Dedifferentiated amniotic fluid mesenchymal stem cell (primary cell): Measurements from ENCODE around the gene MAML3.

ENCODE experiments used
- DNase-seq: peaks from one replicate; pipeline ENCODE4 v3.0.0-alpha.2; 2016; ENCODE audit errors: extremely low spot score

Gene MAML3

GRCh38 chr4:140156529-140157171 lies 2.7 kb upstream of the MAML3 start:
- DNase-seq = no peak

GRCh38 chr4:140154572-140154891 lies 548 bp upstream of the MAML3 start:
- DNase-seq = no peak

- no peak for DNase-seq
These were observed 616 bp downstream of the MAML3 start for GRCh38 chr4:140153419-140153717.

- DNase-seq = no peak
These were observed 1.1 kb downstream of the MAML3 start for GRCh38 chr4:140152751-140153418.

GRCh38 chr4:140152013-140152703 lies 1.8 kb downstream of the MAML3 start:
- DNase-seq = no peak

DNA sequence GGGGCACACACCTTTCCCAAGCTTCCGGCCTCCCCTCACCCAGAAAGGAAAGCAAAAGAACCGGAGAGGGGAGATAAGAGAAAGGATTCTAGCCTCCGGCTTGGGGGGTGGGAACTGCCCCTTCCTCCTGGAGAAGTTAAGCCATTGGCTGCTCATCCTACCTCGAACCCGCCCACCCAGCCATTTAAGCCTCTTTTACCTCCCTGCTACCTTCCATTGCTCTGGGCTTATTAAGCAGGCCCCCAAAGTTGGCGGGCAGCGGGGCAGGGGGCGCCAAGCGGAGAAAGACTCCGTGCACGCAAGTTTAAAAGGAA lies 2.3 kb downstream of the MAML3 start:
- peak; percentile 19 for DNase-seq

GRCh38 chr4:140150886-140151698 lies 2.9 kb downstream of the MAML3 start:
- peak; percentile 80 for DNase-seq

GRCh38 chr4:140150636-140150885 lies 3.4 kb downstream of the MAML3 start:
- peak; percentile 90 for DNase-seq

- no peak for DNase-seq
These were observed 3.9 kb downstream of the MAML3 start for GRCh38 chr4:140149846-140150635.

GRCh38 chr4:140144050-140144449 lies 9.9 kb downstream of the MAML3 start:
- no peak for DNase-seq

DNA sequence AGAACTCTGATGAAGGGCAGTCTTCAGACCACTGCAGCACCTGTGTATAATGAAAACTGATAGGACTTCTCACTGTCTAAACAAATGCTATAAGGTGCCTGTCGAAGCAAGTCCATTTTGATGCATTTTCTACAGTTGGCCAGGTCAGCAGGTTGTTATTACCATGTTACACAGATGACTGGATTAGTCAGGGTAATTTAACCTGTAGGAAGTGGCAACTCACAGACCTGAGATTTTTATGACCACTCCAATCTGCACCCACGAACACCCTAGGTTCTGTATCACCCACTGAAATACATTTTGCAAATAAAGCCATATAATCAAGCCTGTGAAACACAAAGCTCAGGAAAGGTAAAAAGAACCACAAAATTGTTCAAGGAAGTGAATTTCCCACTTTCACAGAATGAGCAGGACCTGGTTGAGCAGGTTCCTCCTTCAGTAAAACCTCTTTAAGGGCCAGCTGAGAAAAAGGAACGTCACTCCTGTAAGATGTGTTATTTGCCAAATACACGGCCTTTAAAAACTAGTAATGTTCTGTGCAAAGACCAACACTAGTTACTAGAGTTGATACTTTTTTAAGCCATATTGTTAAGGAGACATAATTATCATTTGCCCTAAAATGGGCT lies 12.7 kb downstream of the MAML3 start:
- no peak for DNase-seq

- DNase-seq = no peak
These were observed 13.4 kb downstream of the MAML3 start for GRCh38 chr4:140140566-140140965.

DNA sequence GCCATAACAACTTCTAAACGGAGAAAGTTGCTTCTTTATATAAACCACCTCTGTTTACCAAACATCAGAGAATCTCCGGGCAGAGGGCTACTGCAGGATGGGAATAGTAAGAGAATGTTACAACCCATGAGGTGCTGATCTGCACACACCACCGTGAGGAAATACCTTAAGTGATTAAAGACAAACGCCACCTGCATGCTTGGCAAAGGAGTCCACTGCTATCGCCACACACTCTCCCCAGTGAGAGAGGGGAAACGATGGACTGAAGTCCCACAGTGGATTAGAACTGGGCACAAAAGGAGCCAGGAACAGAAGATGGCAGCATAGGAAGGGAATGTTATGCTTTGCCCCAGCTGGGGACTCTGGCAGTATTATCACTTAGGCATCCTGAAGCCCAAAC lies 15.6 kb downstream of the MAML3 start:
- no peak for DNase-seq

GRCh38 chr4:140137671-140138070 lies 16.3 kb downstream of the MAML3 start:
- no peak for DNase-seq

DNA sequence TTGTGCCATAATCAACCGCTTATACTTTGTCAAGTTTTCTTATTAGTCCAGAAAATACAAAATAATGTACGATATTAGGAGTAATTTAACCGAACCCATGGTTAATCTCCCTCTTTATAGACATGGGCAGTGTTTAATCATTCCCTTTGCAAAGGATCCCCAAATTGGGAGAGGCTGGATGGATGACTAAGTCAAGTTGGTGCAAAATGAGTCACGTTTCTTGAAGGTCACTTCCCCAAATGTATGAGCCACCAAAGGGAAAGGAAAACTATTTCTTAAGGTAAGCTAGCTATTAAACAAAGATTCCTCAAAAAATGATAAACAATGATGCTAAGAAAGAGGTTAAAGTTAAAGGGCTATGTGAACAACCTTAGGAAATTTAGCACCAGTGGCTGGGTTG lies 17.5 kb downstream of the MAML3 start:
- no peak for DNase-seq

GRCh38 chr4:140135529-140136088 lies 18.4 kb downstream of the MAML3 start:
- no peak for DNase-seq

- DNase-seq = no peak
These were observed 19.1 kb downstream of the MAML3 start for GRCh38 chr4:140134746-140135425.

- DNase-seq = no peak
These were observed 20.4 kb downstream of the MAML3 start for GRCh38 chr4:140133576-140133975.

- DNase-seq = no peak
These were observed 22.2 kb downstream of the MAML3 start for GRCh38 chr4:140131675-140132229.

GRCh38 chr4:140130677-140131076 lies 23.3 kb downstream of the MAML3 start:
- no peak for DNase-seq

DNA sequence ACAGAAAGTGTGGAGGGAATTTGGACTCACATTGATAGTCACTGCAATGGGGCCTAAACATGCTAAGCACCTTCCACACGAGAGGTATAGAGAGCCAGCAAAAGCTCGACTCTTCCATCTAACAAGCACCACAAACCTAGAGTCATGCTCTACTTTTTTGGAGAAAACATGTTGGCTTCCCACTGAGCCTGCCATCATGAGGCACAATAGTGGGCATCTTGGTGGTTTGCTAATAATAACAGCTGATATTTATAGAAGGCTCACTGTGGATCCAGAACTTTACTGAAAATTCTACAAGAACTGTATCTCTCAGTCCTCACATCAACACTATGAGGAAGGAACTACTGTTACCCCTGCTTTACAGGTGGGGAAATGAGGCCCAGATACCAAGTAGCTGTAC lies 26.6 kb downstream of the MAML3 start:
- DNase-seq = no peak
